Activated naive CD4-positive, alpha-beta T cell treated with Interleukin-2 at 50 U/mL for 16 hours (primary cell): ENCODE measurements around the gene MARF1.
A peak's percentile ranks its signal among the peaks of the same experiment; 100 is the strongest.
"Not testable (repeated sequence)": the region's sequence is repeated elsewhere in the genome, so short reads cannot be mapped to it uniquely, and the experiment has no call there.

Source experiments
- DNase-seq: peaks from one replicate; pipeline ENCODE4 v3.0.0-alpha.2; 2020

MARF1 gene

GRCh38 chr16:15564604-15565339 lies 78.2 kb downstream of the MARF1 start:
- DNase-seq, result no peak

- DNase-seq, result no peak
These were observed 83.8 kb downstream of the MARF1 start for GRCh38 chr16:15559176-15559575.

GRCh38 chr16:15557258-15557657 lies 85.7 kb downstream of the MARF1 start:
- no peak for DNase-seq

- DNase-seq, result no peak
These were observed 86.8 kb downstream of the MARF1 start for GRCh38 chr16:15556130-15556529.

GRCh38 chr16:15553313-15554088 lies 89.5 kb downstream of the MARF1 start:
- DNase-seq, result peak; percentile 7

- DNase-seq, result no peak
These were observed 90.4 kb downstream of the MARF1 start for GRCh38 chr16:15552507-15552906.

- no peak for DNase-seq
These were observed 94.5 kb downstream of the MARF1 start for GRCh38 chr16:15548482-15548891.

- no peak for DNase-seq
These were observed 95.2 kb downstream of the MARF1 start for GRCh38 chr16:15547768-15548096.

GRCh38 chr16:15547072-15547767 lies 95.7 kb downstream of the MARF1 start:
- DNase-seq, result not testable (repeated sequence)

GRCh38 chr16:15545544-15545943 lies 97.4 kb downstream of the MARF1 start:
- no peak for DNase-seq

GRCh38 chr16:15544405-15544804 lies 98.5 kb downstream of the MARF1 start:
- no peak for DNase-seq
